IPS DF 4.7 (cell line): ENCODE measurements around the gene SLC6A5.

Source experiments
- DNase-seq: peaks from one replicate; pipeline ENCODE4 v3.0.0-alpha.2; 2013; ENCODE audit warnings: low spot score; ENCODE audit errors: extremely low read depth

SLC6A5 gene

DNA sequence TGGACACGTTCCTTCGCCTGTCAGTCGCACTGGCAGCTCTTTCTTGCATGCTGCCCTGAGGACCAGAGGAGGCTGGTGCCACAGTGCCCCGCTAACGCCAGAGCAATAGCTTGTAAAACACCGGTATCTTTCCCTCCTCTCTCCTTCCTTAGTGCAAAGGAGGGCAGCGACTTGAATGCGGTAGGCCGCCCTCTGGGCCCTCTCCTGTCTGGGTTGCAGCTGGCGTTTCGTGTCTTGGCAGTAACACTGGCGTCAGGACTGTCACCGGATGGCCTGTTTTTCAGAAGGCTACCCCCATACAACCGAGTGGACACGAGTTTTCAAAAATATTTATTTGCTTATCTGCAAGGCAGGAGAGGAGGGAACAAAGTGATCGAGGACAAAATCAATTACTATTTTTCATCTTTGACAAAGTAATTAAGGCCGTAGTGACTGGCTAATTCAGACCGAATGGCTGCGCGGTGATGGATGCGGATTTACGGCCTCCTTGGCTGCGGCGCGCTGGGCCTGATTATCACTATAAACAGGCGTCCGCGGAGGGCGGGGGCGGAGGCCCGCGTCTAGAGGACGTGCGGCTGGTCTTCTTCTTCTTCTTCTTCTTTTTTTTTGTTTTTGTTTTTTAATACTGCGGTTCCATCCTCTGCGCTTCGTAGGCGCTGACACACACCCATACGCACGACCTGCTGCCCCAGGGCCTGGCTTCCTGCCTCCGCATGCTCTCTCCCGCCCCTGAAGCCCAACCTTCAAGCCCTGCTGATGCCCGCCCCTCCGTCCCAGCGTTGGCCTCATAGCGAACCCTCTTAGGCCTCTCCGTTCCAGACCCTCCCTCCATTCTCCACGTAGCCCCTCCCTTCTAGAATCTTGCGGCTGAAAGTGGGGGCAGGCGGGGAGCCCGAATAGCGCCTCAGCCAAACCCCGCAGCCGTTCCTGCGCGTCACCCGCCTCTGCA, 2.9 kb upstream of the SLC6A5 start:
- DNase-seq, result no peak

DNA sequence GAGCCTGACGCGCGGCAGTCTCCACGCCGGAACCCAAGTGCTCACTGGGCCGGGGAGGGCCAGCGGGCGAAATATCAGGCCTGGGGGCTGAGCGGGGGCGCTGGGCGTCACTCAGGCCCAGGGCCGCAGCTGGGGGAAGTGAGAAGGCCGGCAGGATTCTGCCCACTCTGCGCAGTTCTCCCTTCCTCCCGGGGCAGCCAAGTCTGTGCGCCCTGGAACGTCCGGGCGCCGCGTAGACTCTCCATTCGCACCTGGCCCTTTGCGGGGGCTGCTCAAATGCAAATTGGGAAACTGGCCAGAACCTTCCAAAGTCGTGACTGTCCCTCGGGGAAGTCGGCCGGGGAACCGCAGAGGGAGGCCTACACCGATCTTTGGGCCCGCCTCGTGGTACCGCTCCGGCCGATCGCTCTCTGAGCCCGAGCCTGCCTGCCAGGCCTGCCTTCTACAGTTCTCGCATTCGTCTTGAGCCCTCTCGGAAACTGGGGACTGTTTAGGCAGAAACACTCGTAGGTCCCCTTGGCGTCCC, 2.2 kb upstream of the SLC6A5 start:
- no peak for DNase-seq

DNA sequence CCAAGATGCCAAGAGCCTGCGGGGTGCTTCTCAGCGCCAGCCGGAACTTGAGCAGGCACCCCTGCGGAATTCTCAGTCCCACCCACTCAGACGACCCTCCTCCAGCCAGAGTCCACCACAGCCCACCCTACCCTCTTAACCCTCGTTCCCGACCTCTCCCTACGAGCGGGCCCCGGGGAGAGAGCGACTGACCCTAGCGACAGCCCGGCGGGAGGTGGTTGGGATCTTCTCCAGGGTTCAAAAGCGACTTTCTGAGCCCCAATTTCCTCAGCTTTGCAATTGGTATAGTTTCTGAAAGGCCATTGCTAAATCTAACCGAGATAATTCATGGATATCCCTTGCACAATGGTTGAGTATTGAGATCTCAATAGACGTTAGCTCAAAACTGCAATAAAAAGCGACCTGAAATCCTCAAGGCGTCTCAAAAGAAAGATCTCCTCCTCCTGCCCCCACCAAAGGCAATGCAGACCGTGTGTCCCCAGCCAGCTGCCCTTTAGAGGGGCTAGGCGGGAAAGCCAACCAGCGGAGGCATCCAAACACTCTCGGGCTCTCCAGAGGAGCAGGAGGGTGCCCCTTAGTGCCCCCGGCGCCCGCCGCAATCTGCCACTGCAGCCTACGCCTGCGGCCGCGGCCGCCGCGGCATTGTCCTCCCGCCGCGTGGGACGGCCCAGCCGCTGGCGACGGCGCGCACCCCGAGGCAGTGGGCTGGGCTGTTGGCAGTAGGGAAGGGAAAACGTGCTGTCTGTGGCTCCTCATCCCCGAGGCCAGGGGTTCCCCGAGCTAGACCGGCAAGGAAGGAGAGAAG, 1.5 kb upstream of the SLC6A5 start:
- no peak for DNase-seq

DNA sequence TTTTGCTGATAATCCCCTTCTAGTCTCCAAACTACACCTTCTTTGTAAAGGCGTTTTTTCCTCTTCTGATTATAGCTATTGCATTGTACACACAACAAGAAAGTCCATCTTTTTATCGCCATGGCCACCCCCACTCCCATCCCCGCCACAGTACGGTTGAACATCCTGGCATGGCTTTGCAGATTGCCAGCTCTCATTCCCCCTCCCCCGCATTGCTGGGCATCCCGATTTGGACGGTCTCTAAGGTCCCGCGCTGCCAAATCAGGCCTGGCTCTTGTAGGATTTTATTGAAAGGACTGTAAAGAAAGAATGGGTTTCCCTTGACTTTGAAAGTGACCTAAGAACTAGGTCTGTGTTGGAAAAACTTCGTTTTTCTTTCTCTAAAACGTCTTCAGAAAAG, 916 bp upstream of the SLC6A5 start:
- DNase-seq, result no peak

DNA sequence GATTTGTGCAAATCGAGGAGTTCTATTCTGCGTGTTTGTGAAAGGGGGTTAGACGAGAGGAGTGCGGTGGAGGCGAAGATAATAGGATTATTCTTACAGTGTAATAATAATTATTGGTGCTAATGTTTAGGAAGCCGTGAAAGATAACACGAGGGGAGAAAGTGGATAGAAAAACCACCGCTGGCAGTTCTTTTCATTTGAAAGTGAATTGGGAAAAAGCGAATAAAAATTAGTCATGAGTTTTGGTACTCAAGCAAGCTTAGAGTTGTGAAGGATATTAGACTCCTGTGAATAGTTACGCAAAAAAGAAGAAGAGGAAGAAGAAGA, 575 bp downstream of the SLC6A5 start:
- no peak for DNase-seq

DNA sequence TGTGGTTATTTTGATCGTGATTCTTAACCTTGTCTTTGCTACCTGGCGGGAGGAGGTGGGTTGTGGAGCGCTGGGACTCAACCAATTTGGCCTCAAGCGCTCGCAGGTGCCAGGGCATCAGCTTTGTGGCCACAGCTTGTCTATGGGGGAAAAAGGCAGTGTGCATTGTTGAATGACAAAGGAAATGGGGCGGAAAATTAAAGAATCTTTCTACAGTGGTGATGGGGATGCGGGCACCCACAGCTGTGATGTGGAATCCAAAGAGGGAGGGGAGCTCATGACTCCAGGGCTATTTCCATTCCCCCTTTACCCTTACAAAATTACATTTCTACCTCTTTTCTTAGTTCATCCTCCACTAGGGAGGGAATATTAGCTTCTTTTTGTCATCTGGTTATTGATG, 1.1 kb downstream of the SLC6A5 start:
- DNase-seq, result no peak

DNA sequence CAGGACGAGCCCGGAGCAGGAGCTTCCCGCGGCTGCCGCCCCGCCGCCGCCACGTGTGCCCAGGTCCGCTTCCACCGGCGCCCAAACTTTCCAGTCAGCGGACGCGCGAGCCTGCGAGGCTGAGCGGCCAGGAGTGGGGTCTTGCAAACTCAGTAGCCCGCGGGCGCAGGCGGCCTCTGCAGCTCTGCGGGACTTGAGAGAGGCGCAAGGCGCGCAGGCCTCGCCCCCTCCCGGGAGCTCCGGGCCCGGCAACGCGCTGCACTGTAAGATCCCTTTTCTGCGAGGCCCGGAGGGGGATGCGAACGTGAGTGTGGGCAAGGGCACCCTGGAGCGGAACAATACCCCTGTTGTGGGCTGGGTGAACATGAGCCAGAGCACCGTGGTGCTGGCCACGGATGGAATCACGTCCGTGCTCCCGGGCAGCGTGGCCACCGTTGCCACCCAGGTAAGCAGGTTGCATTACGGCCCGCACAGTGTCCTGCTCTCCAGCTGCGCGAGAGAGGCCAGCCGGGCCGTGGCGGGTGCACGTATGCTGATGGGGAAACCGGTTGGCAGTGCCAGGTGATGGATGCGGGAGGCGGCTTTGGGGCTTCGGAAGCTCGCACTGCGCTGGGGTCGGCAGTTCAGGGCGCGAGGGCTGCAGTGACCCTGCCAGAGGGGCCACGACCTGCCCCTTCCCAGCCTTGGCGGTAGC, 2.0 kb downstream of the SLC6A5 start:
- DNase-seq, result no peak

DNA sequence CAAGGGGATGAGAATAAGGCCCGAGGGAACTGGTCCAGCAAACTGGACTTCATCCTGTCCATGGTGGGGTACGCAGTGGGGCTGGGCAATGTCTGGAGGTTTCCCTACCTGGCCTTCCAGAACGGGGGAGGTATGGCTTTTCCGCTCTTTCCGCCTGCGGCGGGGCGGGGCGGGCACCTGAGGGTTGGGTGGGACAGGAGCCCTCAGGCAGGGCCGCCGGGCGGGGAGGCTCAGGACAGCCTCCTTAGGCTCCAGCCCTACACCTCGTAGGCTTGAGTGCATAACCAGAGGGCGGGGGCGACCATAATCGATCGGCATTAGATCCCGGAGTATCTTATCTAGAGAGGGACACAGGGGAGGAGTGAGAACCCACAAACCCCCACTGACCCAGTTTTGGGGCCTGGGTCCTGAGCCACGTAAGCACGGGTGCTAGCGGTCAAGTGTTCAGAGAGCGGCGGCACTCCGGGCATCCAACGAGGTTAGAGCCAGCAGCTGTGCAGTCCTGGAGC, 4.9 kb downstream of the SLC6A5 start:
- DNase-seq, result no peak

DNA sequence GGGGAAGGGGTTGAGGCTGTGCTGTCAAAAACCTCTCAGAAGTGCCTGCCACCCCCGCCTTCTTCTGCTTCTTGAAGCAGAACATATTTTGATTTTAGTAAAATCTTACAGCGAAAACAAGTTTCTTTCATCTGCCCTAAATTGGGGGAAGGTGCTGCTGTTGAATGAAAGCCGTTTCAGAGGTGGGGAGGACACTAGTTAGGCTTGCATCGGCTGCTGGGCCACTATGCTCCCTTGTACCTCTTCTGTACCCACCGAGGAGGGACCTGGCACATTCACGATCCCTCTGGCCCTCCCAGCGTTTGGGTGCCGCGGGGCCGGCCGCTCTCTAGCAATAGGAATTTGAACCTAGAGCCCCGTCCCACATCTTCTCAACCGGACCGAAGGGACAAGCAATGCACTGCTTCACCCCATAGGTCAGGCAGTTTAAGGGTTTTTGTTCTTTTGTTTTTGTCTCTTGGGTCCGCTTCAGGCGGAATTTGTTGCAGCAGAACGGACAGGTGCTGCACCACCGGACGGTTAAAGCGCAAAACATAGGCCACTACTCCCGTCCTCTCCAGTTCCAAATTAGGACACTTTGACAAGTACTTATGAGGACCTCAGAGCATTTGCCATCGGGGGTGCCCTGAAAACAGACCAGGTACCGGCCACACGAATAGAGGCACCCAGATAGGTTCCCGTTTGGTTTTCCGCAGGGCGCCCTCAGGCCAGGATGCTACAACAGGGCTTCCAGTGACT, 5.6 kb downstream of the SLC6A5 start:
- no peak for DNase-seq

DNA sequence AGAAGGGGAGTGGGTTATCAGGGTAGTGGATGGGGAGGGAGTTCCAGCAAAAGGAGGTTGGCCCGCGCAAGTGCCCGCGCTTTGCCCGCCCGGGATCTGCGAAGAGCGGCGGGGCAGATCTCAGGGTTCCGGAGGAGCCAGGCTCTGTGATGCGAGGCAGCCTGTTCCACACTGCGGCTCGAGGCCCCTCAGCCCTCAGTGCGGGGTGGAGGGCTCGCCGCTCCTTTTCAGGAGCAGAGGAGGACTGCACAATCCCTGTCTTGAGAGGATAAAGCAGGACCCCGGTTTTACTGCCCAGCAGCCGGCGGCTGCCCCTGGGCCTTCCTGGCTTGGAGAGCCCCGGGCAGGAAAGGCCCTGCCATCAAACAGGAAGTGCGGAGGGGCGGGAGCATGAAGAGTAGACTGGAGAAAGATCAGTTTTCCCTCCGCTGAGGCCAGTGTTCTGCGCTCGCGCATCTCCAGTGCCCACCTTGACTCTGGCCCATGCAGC, 6.2 kb downstream of the SLC6A5 start:
- no peak for DNase-seq

DNA sequence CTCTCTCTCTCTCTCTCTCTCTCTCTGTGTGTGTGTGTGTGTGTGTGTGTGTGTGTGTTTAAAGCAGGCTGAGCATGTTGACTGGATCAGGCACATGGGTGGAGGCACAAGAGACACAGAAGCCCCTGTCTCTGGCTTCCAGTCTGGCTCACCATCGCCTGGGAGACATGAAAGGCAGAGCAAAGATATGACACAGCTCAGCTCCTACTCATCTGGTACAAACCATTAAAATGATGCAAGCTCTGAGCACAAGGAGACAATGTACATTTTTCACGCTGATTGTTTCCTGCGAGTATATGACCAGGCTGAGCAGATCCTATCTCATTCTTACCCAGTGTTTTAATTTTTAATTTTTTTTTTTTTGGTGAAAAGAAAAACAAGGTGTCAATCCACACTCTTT, 9.5 kb downstream of the SLC6A5 start:
- DNase-seq, result no peak

DNA sequence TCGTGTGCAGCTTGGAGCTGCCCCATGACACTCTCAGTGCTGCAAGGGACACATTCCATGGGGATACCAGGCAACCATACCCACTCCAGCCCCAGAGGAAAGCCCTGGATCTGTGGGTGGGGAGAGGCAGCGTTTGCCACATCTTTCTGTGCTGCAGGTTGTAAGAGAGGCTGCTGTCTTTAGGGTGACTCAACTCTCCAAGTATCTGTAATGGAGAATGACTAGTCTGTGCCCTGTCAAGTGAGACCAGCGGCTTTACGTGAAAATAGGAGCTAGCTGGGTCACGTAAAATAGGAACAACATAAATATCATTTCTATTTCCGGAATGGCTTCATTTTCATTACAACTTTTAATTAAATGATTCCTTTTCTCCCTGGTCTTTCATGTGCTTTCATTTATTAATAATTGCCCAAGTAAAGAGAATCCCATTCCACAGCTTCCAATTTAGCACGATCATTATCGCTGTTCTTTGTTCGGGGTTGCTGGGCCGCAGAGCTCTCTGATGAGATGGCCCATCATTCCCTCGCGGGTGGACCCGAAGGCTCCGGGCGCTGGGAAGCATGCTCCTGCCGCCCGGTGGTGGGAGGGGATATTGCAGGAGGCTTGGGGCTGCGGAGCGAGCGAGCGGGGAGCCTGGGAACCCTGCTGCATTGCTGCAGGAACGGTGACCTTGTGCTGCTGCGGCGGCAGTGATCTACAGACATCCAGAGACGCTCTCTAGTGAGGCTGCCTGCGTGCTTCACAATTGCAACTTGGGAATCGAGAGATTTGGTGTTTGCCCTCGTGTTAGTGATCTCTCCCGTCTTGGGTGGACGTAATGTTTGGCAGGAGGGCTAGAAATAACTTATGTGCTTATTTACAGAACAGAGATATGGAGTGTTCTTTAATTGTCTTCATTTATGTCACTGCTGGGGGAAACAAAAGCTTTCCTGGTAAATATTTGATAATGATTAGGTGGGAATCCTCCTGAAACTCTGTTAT, 10.6 kb downstream of the SLC6A5 start:
- DNase-seq, result no peak

DNA sequence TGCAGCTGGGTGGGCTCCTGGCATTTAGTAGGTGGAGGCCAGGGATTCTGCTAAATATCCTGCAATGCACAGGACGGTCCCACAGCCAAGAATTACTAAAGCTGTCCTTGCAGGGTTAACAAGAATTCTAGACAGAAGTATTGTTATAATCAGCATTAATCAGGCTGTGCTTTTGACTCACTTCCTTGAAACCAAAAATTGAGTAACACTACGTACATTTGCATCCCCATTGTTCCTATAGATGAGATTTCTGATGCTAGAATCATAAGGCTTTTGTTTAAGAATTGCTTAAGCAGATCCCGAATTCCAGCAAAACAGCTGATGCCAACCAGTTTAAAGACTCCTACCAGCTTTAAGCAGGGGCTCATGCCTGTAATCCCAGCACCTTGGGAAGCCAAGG, 11.4 kb downstream of the SLC6A5 start:
- DNase-seq, result no peak

DNA sequence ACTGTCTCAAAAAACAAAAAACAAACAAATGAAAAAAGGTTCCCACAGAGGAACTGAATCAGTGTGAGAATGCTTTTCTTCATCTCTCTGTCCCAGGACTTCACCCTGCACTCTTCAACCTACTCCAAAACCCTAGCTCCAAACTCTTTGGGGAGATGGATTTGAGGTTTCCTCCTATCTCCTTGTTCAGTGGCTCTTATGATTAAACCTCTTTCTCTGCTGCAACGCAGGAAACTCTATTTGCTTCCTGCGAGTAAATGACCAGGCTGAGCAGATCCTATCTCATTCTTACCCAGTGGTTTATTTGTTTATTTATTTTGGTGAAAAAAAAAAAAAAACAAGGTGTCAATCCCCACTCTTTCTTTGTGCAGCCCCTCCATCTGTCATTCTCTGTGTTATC, 12.0 kb downstream of the SLC6A5 start:
- DNase-seq, result no peak

DNA sequence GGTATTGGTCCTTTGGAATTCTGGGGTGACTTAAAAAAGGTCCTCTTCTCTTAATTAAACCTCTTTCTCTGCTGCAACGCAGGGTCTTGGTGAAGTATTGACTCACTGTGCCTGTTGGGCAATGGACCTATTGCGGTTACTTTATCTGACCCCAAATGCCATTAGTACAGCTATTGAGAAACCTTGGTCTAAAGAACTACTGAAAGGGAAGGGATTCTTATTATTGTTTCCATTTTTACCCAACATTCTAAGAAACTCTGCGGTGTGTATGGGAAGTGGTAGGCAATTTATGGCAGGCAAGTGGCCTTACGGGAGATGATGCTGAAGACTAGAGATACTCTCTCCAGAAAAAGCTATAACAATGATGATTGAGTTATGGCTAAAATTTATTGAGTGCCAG, 12.5 kb downstream of the SLC6A5 start:
- no peak for DNase-seq

DNA sequence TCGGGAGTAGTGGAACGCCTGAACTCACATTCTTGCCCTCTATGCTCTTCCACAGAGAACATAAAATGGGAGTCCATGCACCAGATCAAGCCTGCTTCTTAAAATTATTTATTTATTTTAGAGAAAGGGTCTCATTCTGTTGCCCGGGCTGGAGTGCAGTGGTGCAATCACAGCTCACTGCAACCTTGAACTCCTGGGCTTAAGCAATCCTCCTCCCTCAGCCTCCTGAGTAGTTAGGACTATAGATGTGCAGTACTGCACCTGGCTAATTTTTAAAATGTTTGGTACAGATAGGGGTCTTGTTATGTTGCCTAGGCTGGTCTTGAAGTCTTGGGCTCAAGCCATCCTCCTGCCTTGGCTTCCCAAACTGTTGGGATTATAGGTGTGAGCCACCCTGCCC, 13.0 kb downstream of the SLC6A5 start:
- no peak for DNase-seq

DNA sequence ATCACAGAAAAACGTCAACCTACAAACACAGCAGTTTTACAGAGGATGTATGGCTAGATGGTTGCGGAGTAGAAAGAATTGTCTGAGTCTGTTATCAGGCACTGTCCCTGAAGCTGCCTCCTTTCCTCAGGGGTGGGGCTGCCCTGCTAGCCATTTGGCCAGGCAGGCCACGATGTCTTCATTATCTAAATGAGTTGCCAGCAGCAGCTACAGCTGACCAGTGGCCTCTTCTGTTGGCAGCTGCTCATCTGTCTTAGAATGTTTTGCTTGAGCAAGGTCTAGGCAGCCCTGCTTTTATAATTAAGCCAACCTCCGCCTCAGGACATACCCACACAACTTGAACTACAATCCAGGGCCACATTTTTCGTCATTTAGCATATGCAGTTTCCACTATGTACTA, 17.5 kb downstream of the SLC6A5 start:
- DNase-seq, result no peak

DNA sequence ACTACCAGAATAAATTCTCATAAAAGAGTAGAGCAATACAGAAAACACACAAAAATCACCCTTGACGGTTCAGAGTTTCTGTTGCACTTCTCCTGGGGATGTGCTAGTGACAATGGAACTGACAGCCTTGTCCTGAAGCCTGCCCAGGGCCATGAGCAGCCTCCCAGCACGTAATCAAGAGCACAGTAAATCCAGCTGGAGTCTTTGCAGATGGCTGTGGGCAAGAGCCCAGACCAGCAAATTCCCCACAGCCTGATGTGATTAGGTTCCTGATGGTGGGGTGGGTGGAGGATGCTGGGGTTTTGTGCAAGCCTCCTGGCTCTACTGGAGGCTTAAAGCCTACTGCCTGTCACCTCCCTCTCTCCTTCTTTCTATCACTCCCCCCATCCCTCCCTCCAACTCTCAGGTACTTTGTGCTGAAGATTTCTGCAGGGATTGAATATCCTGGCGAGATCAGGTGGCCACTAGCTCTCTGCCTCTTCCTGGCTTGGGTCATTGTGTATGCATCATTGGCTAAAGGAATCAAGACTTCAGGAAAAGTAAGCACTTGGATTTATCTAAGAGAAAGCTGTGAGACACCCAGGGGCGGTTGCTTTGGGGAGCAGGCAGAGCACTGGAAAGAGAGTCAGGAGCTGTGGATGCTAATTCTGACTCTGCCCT, 18.1 kb downstream of the SLC6A5 start:
- no peak for DNase-seq

DNA sequence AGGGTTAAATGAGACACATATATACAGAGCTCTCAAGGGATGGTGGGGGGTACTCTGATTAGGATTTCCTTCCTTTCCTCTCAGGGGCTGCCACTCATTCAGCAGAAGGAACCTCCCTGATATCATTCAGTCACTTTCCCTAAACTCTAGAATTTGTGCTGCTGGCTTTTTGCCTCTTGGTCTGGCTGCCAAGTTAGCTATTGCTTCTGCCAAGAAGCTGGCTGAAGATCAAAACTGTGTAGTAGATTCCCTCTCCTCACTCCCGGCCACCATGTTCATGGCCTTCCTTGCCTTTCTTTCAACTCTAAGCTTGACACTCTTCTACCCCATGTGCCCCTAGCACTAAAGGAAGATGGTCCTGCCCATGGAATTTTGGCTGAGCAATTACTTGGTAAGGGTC, 18.7 kb downstream of the SLC6A5 start:
- no peak for DNase-seq
